ENCODE data around the gene SLC17A1.

DNA sequence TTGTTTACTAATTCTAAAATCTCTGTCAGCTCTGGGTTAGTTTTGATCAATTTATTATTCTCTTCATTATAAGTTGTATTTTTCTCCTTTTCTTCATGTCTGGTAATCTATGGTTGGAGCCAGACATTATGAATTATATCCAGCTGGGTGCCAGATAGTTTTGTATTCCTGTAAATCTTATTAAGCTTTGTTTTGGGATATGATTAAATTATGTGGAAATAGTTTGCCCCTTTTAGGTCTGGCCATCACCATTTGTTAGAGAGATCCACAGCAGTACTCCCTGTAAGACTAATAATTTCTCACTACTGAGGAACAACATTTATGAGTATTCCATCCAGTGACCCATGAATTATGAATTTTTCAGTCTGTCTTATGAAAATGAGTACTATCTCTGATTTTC, 20.9 kb upstream of the SLC17A1 start:
- TF ChIP-seq POLR2AphosphoS5 (IDR thresholded peaks at IDR 0.05; ENCODE audit: low read depth, low read length) (no peak), TAF1 (IDR thresholded peaks at IDR 0.05; ENCODE audit: low read depth, low read length) (no peak), SPI1 (IDR thresholded peaks at IDR 0.05; ENCODE audit: low read depth, low read length) (no peak)
